GM12878 (cell line): Measurements from ENCODE around the gene LCP1.

Experiments
- ATF2 ChIP-seq: IDR thresholded peaks from 2 replicates; pipeline ENCODE4 v1.6.1; 2012; ENCODE audit warnings: low read length, inconsistent platforms
- CHD2 ChIP-seq: IDR thresholded peaks from 2 replicates; pipeline ENCODE4 v1.6.1; 2011; ENCODE audit warnings: low read depth, low read length, improper control_type of control experiment, borderline replicate concordance
- CTCF ChIP-seq, 3 experiments: IDR thresholded peaks in 2 of 3; conservative IDR thresholded peaks in 1 of 3; 2 replicates each; pipeline ENCODE4 v1.5.1; 2011; ENCODE audit warnings: low read depth in 3 of 3, low read length in 3 of 3, mild to moderate bottlenecking in 3 of 3, control low read depth in 2 of 3, moderate library complexity in 2 of 3, inconsistent platforms in 1 of 3, mixed read lengths in 1 of 3; ENCODE audit not compliant: control insufficient read depth in 2 of 3, insufficient read depth in 1 of 3; ENCODE audit errors: extremely low read depth in 1 of 3
- HDAC2 ChIP-seq: fragments of 200-600 bp; sonication (generic); IDR thresholded peaks from 2 replicates; pipeline ENCODE4 v1.6.1; 2017
- MXI1 ChIP-seq: fragments of 150-350 bp; IDR thresholded peaks from 2 replicates; pipeline ENCODE4 v1.6.1; 2011; ENCODE audit warnings: low read depth, mild to moderate bottlenecking, inconsistent platforms, low read length, improper control_type of control experiment
- POLR2AphosphoS5 ChIP-seq: IDR thresholded peaks from 2 replicates; pipeline ENCODE4 v1.6.1; 2011; ENCODE audit warnings: mild to moderate bottlenecking, low read length, inconsistent platforms
- ZNF274 ChIP-seq: IDR thresholded peaks from one replicate; pipeline ENCODE4 v1.8.0; 2011; ENCODE audit not compliant: insufficient read length, insufficient read depth

- TF ChIP-seq CTCF (IDR thresholded peaks at IDR 0.05 in 2 of 3, conservative IDR thresholded peaks at IDR 0.05 in 1 of 3; ENCODE audit: control insufficient read depth in 2 of 3, extremely low read depth in 1 of 3, insufficient read depth in 1 of 3, low read depth in 3 of 3, low read length in 3 of 3) (no peak), ZNF274 (no peak), CHD2 (no peak), MXI1 (no peak), POLR2AphosphoS5 (peak; percentile 88), HDAC2 (no peak), ATF2 (0 out of 2 replicates have a peak, but pooled peaks have one; percentile 10)
Observed at GRCh38 chr13:46168341-46168740, 13.6 kb downstream of the LCP1 start.
